HUES6 (cell line): Measurements from ENCODE around the gene NELFCD.
"Not testable (repeated sequence)": the region's sequence is repeated elsewhere in the genome, so short reads cannot be mapped to it uniquely, and the experiment has no call there.

ENCODE experiments used
- H3K27ac ChIP-seq: 2 replicates; pipeline ENCODE4 v1.7.0; 2013; ENCODE audit warnings: low read depth, mild to moderate bottlenecking, low read length, inconsistent platforms
- H3K27me3 ChIP-seq: 2 replicates; pipeline ENCODE4 v1.6.1; 2013; ENCODE audit warnings: low read length; ENCODE audit not compliant: control insufficient read depth, insufficient read depth
- H3K36me3 ChIP-seq: 2 replicates; pipeline ENCODE4 v1.6.1; 2013; ENCODE audit warnings: low read length; ENCODE audit not compliant: control insufficient read depth, insufficient read depth
- H3K4me1 ChIP-seq: 2 replicates; pipeline ENCODE4 v1.6.1; 2013; ENCODE audit warnings: low read length; ENCODE audit not compliant: control insufficient read depth, insufficient read depth
- H3K4me3 ChIP-seq: 2 replicates; pipeline ENCODE4 v1.5.1; 2013; ENCODE audit warnings: low read depth, low read length
- H3K9ac ChIP-seq: one replicate; pipeline ENCODE4 v1.6.1; 2013; ENCODE audit warnings: mild to moderate bottlenecking, low read length
- H3K9me3 ChIP-seq: 2 replicates; pipeline ENCODE4 v1.6.1; 2013; ENCODE audit warnings: low read depth, low read length; ENCODE audit not compliant: control insufficient read depth, insufficient read depth

The NELFCD gene, protein sequence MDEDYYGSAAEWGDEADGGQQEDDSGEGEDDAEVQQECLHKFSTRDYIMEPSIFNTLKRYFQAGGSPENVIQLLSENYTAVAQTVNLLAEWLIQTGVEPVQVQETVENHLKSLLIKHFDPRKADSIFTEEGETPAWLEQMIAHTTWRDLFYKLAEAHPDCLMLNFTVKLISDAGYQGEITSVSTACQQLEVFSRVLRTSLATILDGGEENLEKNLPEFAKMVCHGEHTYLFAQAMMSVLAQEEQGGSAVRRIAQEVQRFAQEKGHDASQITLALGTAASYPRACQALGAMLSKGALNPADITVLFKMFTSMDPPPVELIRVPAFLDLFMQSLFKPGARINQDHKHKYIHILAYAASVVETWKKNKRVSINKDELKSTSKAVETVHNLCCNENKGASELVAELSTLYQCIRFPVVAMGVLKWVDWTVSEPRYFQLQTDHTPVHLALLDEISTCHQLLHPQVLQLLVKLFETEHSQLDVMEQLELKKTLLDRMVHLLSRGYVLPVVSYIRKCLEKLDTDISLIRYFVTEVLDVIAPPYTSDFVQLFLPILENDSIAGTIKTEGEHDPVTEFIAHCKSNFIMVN

DNA sequence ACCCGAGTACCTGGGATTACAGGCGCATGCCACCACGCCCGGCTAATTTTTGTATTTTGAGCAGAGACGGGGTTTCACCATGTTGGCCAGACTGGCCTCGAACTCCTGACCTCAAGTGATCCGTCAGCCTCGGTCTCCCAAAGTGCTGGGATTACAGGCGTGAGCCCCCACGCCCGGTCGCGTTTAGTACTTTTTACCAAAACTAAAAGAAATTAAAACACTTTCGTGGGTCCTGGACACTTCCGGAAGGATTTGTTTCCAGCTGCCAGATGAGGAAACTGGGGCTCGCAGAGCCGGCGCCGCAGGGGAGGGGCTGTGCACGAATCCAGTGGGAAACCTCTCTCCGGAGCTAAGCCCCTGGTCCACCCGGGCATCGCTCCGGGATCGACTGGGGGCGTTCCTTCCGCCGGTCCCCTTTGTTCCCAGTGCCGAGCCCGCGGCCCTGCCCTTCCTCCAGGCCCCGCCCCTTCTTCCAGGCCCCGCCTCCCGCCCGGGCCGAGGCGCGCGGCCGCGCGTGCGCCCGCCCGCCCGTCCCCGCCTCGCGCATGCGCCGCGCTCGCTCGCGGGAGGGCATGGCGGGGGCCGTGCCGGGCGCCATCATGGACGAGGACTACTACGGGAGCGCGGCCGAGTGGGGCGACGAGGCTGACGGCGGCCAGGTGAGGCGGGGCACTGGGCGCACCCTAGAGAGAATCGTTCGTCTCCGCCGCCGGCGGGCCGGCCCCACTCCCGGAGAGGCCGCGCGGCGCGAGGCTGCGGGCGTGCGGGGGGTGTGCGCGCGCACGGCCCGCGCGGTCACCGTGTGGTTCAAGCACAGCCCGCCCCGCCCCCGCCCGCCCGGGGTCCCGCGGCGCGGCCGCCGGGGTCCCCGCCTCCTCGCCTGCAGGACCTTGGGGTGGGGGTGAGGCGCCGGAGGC lies at the start of gene NELFCD:
NELFCD (plus strand) TSS at position 546 of the 917 bp plus-strand sequence; CDS start at position 600, 54 bp downstream.
- no peak within 1 kb of the TSS for H3K27ac ChIP-seq
- H3K27me3 ChIP-seq, result no peaks in the 10 kb centered on the region
- no peaks in the 10 kb centered on the region for H3K9me3 ChIP-seq
- H3K4me1 ChIP-seq, result peaks cover 26% of the 10 kb centered on the region
- peak within 1 kb of the TSS; percentile 95 for H3K9ac ChIP-seq
- peaks cover 4% of the 10 kb centered on the region; the same call in 1 of the 2 replicates for H3K36me3 ChIP-seq
- H3K4me3 ChIP-seq, result peak within 1 kb of the TSS; percentile 74

GRCh38 chr20:58932170-58932569 lies 48.9 kb upstream of the NELFCD start:
- H3K36me3 ChIP-seq, result no peaks in the 10 kb centered on the region
- H3K9ac ChIP-seq, result no peak overlapping the region
- H3K27ac ChIP-seq, result no peak overlapping the region
- H3K27me3 ChIP-seq, result no peaks in the 10 kb centered on the region
- H3K4me3 ChIP-seq, result no peak overlapping the region
- H3K9me3 ChIP-seq, result peaks cover 4% of the 10 kb centered on the region; the same call in 1 of the 2 replicates
- H3K4me1 ChIP-seq, result no peaks in the 10 kb centered on the region

DNA sequence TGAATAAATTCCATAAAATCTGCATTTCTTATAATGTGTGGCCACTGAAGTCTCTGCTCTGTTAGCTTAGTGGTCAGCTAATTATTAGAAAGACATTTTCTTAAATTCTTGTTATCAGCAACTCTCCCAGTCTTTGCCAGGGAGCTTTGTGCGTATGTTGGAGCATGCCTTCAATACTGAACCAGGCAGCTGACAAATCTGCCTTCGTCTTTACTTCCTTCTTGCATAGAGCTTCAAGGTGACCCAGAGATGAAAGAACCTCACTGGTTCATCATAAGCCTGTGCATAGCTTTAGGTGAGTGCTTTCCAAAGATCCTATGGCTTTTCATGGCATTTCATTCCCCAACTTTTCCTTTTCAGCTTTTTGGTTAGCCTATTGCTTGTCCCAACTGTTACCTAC lies 43.0 kb upstream of the NELFCD start:
- no peaks in the 10 kb centered on the region for H3K27me3 ChIP-seq
- no peaks in the 10 kb centered on the region for H3K4me1 ChIP-seq
- H3K9me3 ChIP-seq, result peaks cover 4% of the 10 kb centered on the region; the same call in 1 of the 2 replicates
- H3K4me3 ChIP-seq, result no peak overlapping the region
- no peak overlapping the region for H3K9ac ChIP-seq
- no peaks in the 10 kb centered on the region for H3K36me3 ChIP-seq
- no peak overlapping the region for H3K27ac ChIP-seq

- H3K4me3 ChIP-seq, result no peak overlapping the region
- no peaks in the 10 kb centered on the region for H3K27me3 ChIP-seq
- no peak overlapping the region for H3K9ac ChIP-seq
These were observed 42.5 kb upstream of the NELFCD start for GRCh38 chr20:58938541-58938940.

DNA sequence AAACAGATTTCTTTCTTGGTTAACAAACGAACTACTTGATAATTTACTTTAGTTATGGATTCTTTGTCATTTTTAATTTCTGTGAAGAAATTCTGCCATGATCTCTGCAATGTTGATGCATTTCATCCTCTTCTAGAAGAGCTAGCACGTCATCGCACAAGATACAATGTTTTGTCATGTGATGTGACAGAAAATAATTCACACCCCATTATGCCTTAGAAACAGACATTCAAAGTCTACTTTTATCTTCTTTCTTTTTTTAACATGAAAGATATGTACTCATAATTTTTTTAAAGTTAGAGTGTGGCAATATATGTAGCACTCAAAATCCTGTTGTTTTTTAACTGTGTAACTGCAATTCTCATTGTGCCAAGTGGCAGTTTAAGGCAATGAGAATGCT lies 39.6 kb upstream of the NELFCD start:
- Histone ChIP-seq H3K9ac (no peak overlapping the region), H3K36me3 (no peaks in the 10 kb centered on the region), H3K9me3 (no peaks in the 10 kb centered on the region), H3K4me1 (no peaks in the 10 kb centered on the region), H3K4me3 (no peak overlapping the region), H3K27ac (no peak overlapping the region), H3K27me3 (no peaks in the 10 kb centered on the region)

More at GRCh38 chr20:58938541-58938940, 42.5 kb upstream of the NELFCD start:
- Histone ChIP-seq H3K4me1 (no peaks in the 10 kb centered on the region), H3K27ac (no peak overlapping the region), H3K9me3 (peaks cover 4% of the 10 kb centered on the region; the same call in 1 of the 2 replicates), H3K36me3 (no peaks in the 10 kb centered on the region)

GRCh38 chr20:58942549-58942948 lies 38.5 kb upstream of the NELFCD start:
- H3K27me3 ChIP-seq, result no peaks in the 10 kb centered on the region
- H3K9me3 ChIP-seq, result no peaks in the 10 kb centered on the region
- no peak overlapping the region for H3K27ac ChIP-seq
- H3K4me3 ChIP-seq, result no peak overlapping the region
- no peak overlapping the region for H3K9ac ChIP-seq
- no peaks in the 10 kb centered on the region for H3K36me3 ChIP-seq
- no peaks in the 10 kb centered on the region for H3K4me1 ChIP-seq

- Histone ChIP-seq H3K9ac (no peak overlapping the region), H3K9me3 (no peaks in the 10 kb centered on the region), H3K4me1 (no peaks in the 10 kb centered on the region), H3K36me3 (no peaks in the 10 kb centered on the region), H3K27me3 (no peaks in the 10 kb centered on the region), H3K27ac (no peak overlapping the region), H3K4me3 (no peak overlapping the region)
These were observed 36.4 kb upstream of the NELFCD start for GRCh38 chr20:58944610-58945009.

DNA sequence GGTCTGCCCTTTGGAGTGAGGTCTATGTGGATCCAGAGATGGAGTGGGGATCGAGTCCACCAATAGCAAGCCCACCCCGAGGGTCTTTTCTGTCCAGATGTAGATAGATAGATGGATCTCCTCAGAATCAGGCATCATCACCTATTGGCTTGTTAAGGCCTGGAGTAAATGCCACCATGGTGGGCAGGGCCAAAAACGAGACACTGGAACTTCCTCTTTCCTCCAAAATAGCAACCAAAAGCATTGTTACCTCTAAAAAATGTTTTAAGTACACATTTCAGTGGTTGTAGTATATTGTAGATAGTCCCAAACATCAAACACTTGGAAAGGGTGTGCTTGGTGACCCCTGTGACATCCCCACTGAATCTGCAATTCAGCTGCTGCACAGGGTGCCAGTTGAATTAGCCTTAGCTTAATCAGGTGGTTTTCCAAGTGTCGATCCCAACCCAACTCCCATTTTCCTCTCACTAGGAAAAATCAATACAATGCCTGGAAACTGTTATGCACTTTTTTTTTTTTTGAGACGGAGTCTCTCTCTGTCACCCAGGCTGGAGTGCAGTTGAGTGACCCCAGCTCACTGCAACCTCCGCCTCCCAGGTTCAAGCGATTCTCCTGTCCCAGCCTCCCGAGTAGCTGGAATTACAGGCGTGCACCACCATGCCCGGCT lies 35.0 kb upstream of the NELFCD start:
- Histone ChIP-seq H3K4me3 (no peak overlapping the region), H3K27me3 (no peaks in the 10 kb centered on the region), H3K27ac (no peak overlapping the region), H3K36me3 (no peaks in the 10 kb centered on the region), H3K9ac (no peak overlapping the region), H3K9me3 (no peaks in the 10 kb centered on the region), H3K4me1 (no peaks in the 10 kb centered on the region)

DNA sequence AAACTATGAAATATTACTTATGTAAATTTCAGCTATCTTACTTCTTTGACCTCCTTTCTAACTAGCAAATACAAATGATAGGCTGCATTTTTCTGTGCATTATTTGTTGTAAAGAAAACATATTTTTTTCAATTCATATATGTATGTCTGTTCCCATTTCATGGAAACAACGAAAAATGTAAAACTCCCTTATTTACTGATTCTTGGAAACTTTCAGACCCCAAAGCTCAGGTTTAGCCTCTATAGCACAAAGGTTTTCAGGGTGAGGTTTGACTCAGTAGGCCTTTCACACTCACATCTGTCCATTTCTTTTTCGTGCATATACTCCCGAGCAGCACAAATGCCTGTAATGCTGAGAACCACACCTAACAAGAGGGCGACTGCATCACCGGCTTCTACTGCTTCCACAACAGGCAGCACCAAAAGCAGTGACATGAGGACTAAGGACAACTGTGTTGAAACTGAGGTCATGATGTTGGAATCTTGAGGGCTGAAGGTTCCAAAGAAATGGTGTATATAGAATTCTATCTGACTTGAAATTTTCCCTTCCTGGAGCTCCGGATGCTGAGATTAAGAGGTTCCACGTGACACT lies 33.2 kb upstream of the NELFCD start:
- not testable (repeated sequence) for H3K27me3 ChIP-seq, H3K27ac ChIP-seq, H3K4me3 ChIP-seq, H3K36me3 ChIP-seq, H3K9me3 ChIP-seq, H3K4me1 ChIP-seq, H3K9ac ChIP-seq

GRCh38 chr20:58950603-58951002 lies 30.5 kb upstream of the NELFCD start:
- no peak overlapping the region for H3K4me3 ChIP-seq
- no peaks in the 10 kb centered on the region for H3K9me3 ChIP-seq
- H3K27ac ChIP-seq, result no peak overlapping the region

More at GRCh38 chr20:58950603-58951002, 30.5 kb upstream of the NELFCD start:
- Histone ChIP-seq H3K4me1 (no peaks in the 10 kb centered on the region), H3K9ac (no peak overlapping the region), H3K36me3 (no peaks in the 10 kb centered on the region), H3K27me3 (no peaks in the 10 kb centered on the region)
